Gastrocnemius medialis (tissue), 4 donors: ENCODE measurements around the gene MEIOSIN. TPM values are rescaled to one million over a fixed set of nuclear protein-coding genes. Genes with fewer than 3 reads are reported as not detected.
"Not testable (repeated sequence)": the region's sequence is repeated elsewhere in the genome, so short reads cannot be mapped to it uniquely, and the experiment has no call there.

Source experiments
- ATAC-seq, 2 donors: fragments of 150-250 bp; one replicate each; pipeline ENCODE4 v1.9.1; 2016
- DNase-seq, 2 donors: peaks; one replicate each; pipeline ENCODE4 v3.0.0-alpha.2; 2019
- H3K27ac ChIP-seq, 4 donors: fragments of 200-600 bp; sonication (generic); 1 replicate in 1 of 4; 2 replicates in 3 of 4; pipeline ENCODE4 v1.5.1; 2016 to 2018; ENCODE audit warnings: mild to moderate bottlenecking in 2 of 4, moderate library complexity in 1 of 4
- H3K27me3 ChIP-seq, 3 donors: fragments of 200-600 bp; sonication (generic) in 2 of 3; 1 replicate in 1 of 3; 2 replicates in 2 of 3; pipeline versions ENCODE4 v1.5.1 to v1.6.0; 2016 to 2019; ENCODE audit warnings: mild to moderate bottlenecking in 1 of 3, moderate library complexity in 1 of 3
- H3K36me3 ChIP-seq, 2 donors: fragments of 200-600 bp; sonication (generic) in 1 of 2; one replicate each; pipeline ENCODE4 v1.5.1; 2017 to 2018
- H3K4me1 ChIP-seq, 2 donors: fragments of 200-600 bp; sonication (generic) in 1 of 2; one replicate each; pipeline ENCODE4 v1.5.1; 2016 to 2017; ENCODE audit warnings: mild to moderate bottlenecking in 2 of 2
- H3K4me3 ChIP-seq, 4 donors: fragments of 200-600 bp; sonication (generic) in 3 of 4; 1 replicate in 1 of 4; 2 replicates in 3 of 4; pipeline ENCODE4 v1.5.1; 2016 to 2019; ENCODE audit warnings: mild to moderate bottlenecking in 2 of 4
- H3K9me3 ChIP-seq, 3 donors: fragments of 200-600 bp; sonication (generic) in 2 of 3; 1 replicate in 1 of 3; 2 replicates in 2 of 3; pipeline ENCODE4 v1.5.1; 2016 to 2019
- POLR2A ChIP-seq, 2 donors: fragments of 450-650 bp; IDR thresholded peaks; one replicate each; pipeline ENCODE4 v1.6.1; 2017; ENCODE audit warnings: antibody characterized with exemption in 2 of 2, mild to moderate bottlenecking in 2 of 2, moderate library complexity in 2 of 2
- in situ Hi-C, 4 donors: fragments of 200-750 bp; cut with MboI; loops; one replicate each; pipeline versions ENCODE4 v1.15.0 to v1.8.0; 2017; ENCODE audit warnings: low sequenced_read_pairs in 4 of 4
- intact Hi-C: fragments of 100-400 bp; cut with DNase I; formaldehyde crosslinking; loops from one replicate; pipeline ENCODE4 v1.15.1; 2023; ENCODE audit warnings: low total_unique reads
- total RNA-seq, 4 donors: library from RNA; depleted of rRNA; stranded (reverse); fragments of >200 nt; gene quantifications; one replicate each; pipeline versions ENCODE4 v1.1.0 to v1.2.3, GENCODE V29; 2016
- TF ChIP-seq, protein P1 (sequence below), 5 experiments: fragments of 450-650 bp in 3 of 5; fragments of 200-600 bp in 2 of 5; sonication (generic) in 2 of 5; IDR thresholded peaks in 4 of 5; conservative IDR thresholded peaks in 1 of 5; 1 replicate in 4 of 5; 2 replicates in 1 of 5; pipeline ENCODE4 v1.5.1; 2016 to 2019; ENCODE audit warnings: antibody characterized with exemption in 5 of 5, mild to moderate bottlenecking in 3 of 5, moderate library complexity in 3 of 5

The MEIOSIN gene
- total RNA-seq, 4 donors from 2014 or later: not detected

DNA sequence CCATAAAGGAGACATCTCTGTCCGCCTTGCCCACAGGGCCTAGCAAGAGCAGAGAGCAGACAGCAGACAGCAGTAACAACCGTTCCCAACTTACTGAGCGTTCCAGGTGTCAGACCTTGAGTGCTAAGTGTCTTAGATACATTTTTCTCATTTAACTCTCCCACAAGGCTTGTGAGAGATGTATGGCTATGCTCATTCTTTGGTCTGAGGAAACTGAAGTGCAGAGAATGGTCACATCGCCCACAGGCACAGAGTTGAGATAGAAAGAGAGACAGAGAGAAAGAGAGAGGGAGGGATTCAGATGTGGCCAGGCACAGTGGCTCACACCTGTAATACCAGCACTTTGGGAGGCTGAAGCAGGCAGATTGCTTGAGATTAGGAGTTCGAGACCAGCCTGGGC is 14.3 kb downstream of the MEIOSIN start:
- no peaks in the 10 kb centered on the region for H3K27me3 ChIP-seq
- H3K4me3 ChIP-seq: no peak overlapping the region
- no peaks in the 10 kb centered on the region for H3K4me1 ChIP-seq
- intact Hi-C loops (no loop called here), in situ Hi-C loops (no loop called here)
- H3K27ac ChIP-seq: no peak overlapping the region
- no peaks in the 10 kb centered on the region for H3K36me3 ChIP-seq
- DNase-seq (no peak), ATAC-seq (no peak)
- TF ChIP-seq, protein P1, sequence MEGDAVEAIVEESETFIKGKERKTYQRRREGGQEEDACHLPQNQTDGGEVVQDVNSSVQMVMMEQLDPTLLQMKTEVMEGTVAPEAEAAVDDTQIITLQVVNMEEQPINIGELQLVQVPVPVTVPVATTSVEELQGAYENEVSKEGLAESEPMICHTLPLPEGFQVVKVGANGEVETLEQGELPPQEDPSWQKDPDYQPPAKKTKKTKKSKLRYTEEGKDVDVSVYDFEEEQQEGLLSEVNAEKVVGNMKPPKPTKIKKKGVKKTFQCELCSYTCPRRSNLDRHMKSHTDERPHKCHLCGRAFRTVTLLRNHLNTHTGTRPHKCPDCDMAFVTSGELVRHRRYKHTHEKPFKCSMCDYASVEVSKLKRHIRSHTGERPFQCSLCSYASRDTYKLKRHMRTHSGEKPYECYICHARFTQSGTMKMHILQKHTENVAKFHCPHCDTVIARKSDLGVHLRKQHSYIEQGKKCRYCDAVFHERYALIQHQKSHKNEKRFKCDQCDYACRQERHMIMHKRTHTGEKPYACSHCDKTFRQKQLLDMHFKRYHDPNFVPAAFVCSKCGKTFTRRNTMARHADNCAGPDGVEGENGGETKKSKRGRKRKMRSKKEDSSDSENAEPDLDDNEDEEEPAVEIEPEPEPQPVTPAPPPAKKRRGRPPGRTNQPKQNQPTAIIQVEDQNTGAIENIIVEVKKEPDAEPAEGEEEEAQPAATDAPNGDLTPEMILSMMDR (IDR thresholded peaks at IDR 0.05 in 4 of 5, conservative IDR thresholded peaks at IDR 0.05 in 1 of 5): no peak
- no peak for TF ChIP-seq POLR2A (IDR thresholded peaks at IDR 0.05)
- no peaks in the 10 kb centered on the region for H3K9me3 ChIP-seq

DNA sequence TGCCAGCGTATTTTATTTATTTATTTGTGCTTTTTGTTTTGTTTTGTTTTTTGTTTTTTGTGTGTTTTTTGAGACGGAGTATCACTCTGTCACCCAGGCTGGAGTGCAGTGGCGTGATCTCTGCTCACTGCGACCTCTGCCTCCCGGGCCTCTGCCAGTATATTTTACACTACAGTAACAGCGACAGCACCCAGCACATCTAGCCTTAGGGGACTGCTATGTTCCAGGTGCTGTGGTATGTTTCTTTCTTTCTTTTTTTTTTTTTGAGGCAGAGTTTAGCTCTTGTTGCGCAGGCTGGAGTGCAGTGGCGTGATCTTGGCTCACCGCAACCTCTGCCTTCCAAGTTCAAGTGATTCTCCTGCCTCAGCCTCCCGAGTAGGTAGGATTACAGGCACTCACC is 18.2 kb downstream of the MEIOSIN start:
- H3K9me3 ChIP-seq, DNase-seq, in situ Hi-C loops, H3K4me3 ChIP-seq, ATAC-seq, intact Hi-C loops, H3K27me3 ChIP-seq, H3K27ac ChIP-seq, H3K36me3 ChIP-seq, H3K4me1 ChIP-seq: not testable (repeated sequence)

DNA sequence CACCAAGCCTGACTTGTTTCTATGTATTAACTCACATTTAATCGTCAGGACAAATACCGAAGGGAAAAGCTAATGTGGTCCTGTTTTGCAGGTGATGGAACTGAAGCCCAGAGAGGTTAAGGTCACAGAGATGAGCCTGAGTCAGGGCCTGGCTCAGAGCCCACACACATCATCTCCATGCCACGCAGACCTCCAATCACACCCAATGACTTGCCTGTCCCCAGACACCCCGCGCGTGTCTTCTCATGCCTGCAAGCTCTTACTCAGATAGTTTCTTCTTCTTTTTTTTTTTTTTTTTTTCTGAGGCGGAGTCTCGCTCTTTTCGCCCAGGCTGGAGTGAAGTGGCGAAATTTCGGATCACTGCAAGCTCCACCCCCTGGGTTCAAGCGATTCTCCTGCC is 19.4 kb downstream of the MEIOSIN start:
- Histone ChIP-seq H3K27ac (no peak overlapping the region), H3K4me3 (no peak overlapping the region), H3K4me1 (no peaks in the 10 kb centered on the region), H3K9me3 (no peaks in the 10 kb centered on the region), H3K27me3 (no peaks in the 10 kb centered on the region), H3K36me3 (no peaks in the 10 kb centered on the region)
- TF ChIP-seq, protein P1 (IDR thresholded peaks at IDR 0.05 in 4 of 5, conservative IDR thresholded peaks at IDR 0.05 in 1 of 5): no peak
- TF ChIP-seq POLR2A (IDR thresholded peaks at IDR 0.05): no peak
- no peak for ATAC-seq
- in situ Hi-C loops: no loop called here
- no peak for DNase-seq
- intact Hi-C loops: no loop called here

DNA sequence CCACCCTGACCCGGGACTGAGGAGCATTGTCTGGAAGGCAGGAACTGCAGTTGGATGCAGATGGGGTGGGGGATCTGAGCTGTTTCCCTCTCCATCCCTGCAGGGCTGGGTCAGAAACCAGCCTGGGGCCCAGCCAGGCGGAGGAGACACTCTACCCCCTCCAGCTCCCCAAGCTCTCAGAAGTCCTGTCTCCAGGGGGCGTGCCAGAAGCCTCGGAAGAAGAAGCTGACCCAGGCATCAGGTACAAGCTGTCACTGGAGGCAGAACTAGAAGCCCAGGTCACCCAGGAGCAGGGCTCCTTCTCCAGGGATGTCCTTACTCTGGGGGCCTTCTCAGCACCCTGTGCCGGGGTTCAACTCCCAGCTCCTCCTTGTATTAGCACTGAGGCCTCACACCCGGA is 20.3 kb downstream of the MEIOSIN start:
- Histone ChIP-seq H3K36me3 (no peaks in the 10 kb centered on the region), H3K9me3 (no peaks in the 10 kb centered on the region), H3K4me1 (no peaks in the 10 kb centered on the region), H3K27me3 (no peaks in the 10 kb centered on the region), H3K4me3 (no peak overlapping the region), H3K27ac (no peak overlapping the region)
- intact Hi-C loops: no loop called here
- in situ Hi-C loops: no loop called here
- no peak for ATAC-seq
- TF ChIP-seq, protein P1 (IDR thresholded peaks at IDR 0.05 in 4 of 5, conservative IDR thresholded peaks at IDR 0.05 in 1 of 5): no peak
- no peak for TF ChIP-seq POLR2A (IDR thresholded peaks at IDR 0.05)
- no peak for DNase-seq

DNA sequence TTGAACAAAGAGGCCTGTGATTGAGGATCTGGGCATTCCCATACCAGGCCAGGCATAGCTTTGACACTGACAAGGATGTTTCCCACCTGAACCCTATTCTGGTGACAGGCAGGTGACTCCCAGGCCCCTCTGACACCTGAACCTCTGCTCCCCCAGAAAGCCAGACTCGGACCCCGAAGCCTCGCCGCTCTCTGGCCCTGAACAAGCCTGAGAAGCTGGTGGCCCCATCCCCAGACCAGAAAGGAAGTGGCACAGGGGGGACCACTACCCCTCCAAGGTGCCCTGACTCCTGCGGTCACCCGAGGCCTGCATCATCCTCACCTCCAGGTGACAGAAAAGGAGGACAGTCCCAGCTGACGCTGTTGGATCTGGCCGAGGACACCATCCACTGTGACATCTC is 21.1 kb downstream of the MEIOSIN start:
- Histone ChIP-seq H3K36me3 (no peaks in the 10 kb centered on the region), H3K27me3 (no peaks in the 10 kb centered on the region), H3K9me3 (no peaks in the 10 kb centered on the region), H3K27ac (no peak overlapping the region), H3K4me3 (no peak overlapping the region), H3K4me1 (no peaks in the 10 kb centered on the region)
- ATAC-seq: no peak
- in situ Hi-C loops: no loop called here
- no peak for TF ChIP-seq POLR2A (IDR thresholded peaks at IDR 0.05)
- TF ChIP-seq, protein P1 (IDR thresholded peaks at IDR 0.05 in 4 of 5, conservative IDR thresholded peaks at IDR 0.05 in 1 of 5): no peak
- DNase-seq: no peak
- intact Hi-C loops: no loop called here
